Esophagus squamous epithelium (tissue), 4 donors: ENCODE data around the gene HBP1.

ENCODE experiments used
- POLR2A ChIP-seq, 4 donors: fragments of 450-650 bp; IDR thresholded peaks; one replicate each; pipeline ENCODE4 v1.6.1; 2017; ENCODE audit warnings: antibody characterized with exemption in 4 of 4, mild to moderate bottlenecking in 4 of 4, moderate library complexity in 3 of 4
- TF ChIP-seq, protein P1 (sequence below), 6 experiments: fragments of 450-650 bp in 4 of 6; fragments of 200-600 bp in 2 of 6; sonication (generic) in 2 of 6; IDR thresholded peaks; one replicate each; pipeline ENCODE4 v1.5.1; 2016 to 2019; ENCODE audit warnings: antibody characterized with exemption in 6 of 6, mild to moderate bottlenecking in 4 of 6, moderate library complexity in 4 of 6

DNA sequence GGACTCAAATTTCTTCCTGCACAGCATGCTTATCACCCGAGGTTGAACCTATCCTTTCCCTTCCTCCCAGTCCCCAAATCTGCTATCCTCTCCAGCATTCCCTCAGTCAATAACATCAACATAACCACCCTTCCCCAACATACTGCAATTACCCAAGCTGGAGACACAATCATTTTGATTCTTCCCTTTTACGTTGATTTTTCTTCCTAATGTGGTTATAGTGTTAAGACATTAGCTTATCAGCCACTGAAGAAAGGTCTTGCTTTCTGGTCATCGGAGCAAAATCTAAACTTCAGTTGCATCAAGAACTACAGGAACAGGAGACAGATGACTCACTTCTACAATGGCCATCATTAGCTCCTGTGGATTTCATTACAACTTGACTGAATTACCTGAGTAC, 3.5 kb upstream of the HBP1 start:
- TF ChIP-seq, protein P1, sequence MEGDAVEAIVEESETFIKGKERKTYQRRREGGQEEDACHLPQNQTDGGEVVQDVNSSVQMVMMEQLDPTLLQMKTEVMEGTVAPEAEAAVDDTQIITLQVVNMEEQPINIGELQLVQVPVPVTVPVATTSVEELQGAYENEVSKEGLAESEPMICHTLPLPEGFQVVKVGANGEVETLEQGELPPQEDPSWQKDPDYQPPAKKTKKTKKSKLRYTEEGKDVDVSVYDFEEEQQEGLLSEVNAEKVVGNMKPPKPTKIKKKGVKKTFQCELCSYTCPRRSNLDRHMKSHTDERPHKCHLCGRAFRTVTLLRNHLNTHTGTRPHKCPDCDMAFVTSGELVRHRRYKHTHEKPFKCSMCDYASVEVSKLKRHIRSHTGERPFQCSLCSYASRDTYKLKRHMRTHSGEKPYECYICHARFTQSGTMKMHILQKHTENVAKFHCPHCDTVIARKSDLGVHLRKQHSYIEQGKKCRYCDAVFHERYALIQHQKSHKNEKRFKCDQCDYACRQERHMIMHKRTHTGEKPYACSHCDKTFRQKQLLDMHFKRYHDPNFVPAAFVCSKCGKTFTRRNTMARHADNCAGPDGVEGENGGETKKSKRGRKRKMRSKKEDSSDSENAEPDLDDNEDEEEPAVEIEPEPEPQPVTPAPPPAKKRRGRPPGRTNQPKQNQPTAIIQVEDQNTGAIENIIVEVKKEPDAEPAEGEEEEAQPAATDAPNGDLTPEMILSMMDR (IDR thresholded peaks at IDR 0.05) = no peak
- TF ChIP-seq POLR2A (IDR thresholded peaks at IDR 0.05) = no peak
